Sigmoid colon (tissue), 7 donors: ENCODE results near the gene SIDT1. TPM values are rescaled to one million over a fixed set of nuclear protein-coding genes. Genes with fewer than 3 reads are reported as not detected.

Source experiments
- DNase-seq: peaks from one replicate; pipeline ENCODE4 v3.0.0-alpha.2; 2019
- H3K27ac ChIP-seq, 4 donors: fragments of 200-600 bp; sonication (generic); one replicate each; pipeline ENCODE4 v1.5.1; 2016 to 2019; ENCODE audit warnings: mild to moderate bottlenecking in 1 of 4
- H3K27me3 ChIP-seq, 3 donors: fragments of 200-600 bp; sonication (generic); one replicate each; pipeline ENCODE4 v1.5.1; 2019; ENCODE audit warnings: mild to moderate bottlenecking in 1 of 3
- H3K36me3 ChIP-seq, 4 donors: fragments of 200-600 bp; sonication (generic); one replicate each; pipeline ENCODE4 v1.5.1; 2016 to 2019
- H3K4me1 ChIP-seq, 4 donors: fragments of 200-600 bp; sonication (generic); one replicate each; pipeline ENCODE4 v1.5.1; 2017 to 2019
- H3K4me3 ChIP-seq, 4 donors: fragments of 200-600 bp; sonication (generic); one replicate each; pipeline ENCODE4 v1.5.1; 2017 to 2019; ENCODE audit warnings: mild to moderate bottlenecking in 2 of 4, moderate library complexity in 1 of 4
- H3K9me3 ChIP-seq, 4 donors: fragments of 200-600 bp in 3 of 4; sonication (generic) in 3 of 4; one replicate each; pipeline versions ENCODE4 v1.5.1 to v1.6.1; 2013 to 2019
- CTCF ChIP-seq, 4 experiments: fragments of 450-650 bp in 3 of 4; fragments of 200-600 bp in 1 of 4; IDR thresholded peaks; one replicate each; pipeline ENCODE4 v1.5.1; 2016 to 2019; ENCODE audit warnings: antibody characterized with exemption in 4 of 4, mild to moderate bottlenecking in 3 of 4, moderate library complexity in 2 of 4
- EP300 ChIP-seq, 4 donors: sonication (generic); formaldehyde crosslinking; IDR thresholded peaks; one replicate each; pipeline ENCODE4 v1.6.1; 2017; ENCODE audit warnings: antibody characterized with exemption in 4 of 4
- POLR2A ChIP-seq, 2 donors: fragments of 450-650 bp; IDR thresholded peaks; one replicate each; pipeline ENCODE4 v1.6.1; 2016; ENCODE audit warnings: antibody characterized with exemption in 2 of 2, mild to moderate bottlenecking in 2 of 2, moderate library complexity in 2 of 2
- POLR2AphosphoS5 ChIP-seq, 4 donors: sonication (generic); formaldehyde crosslinking; IDR thresholded peaks; one replicate each; pipeline ENCODE4 v1.6.1; 2017; ENCODE audit warnings: antibody characterized with exemption in 4 of 4
- WGBS, 2 donors: extraction: QIAGEN DNeasy Blood & Tissue Kit; methylation state at CpG; one replicate each; pipeline ENCODE4 v1.1.7; 2013; 5-methylcytosine and 5-hydroxymethylcytosine counted together
- intact Hi-C: fragments of 100-400 bp; cut with DNase I; formaldehyde crosslinking; loops from one replicate; pipeline ENCODE4 v1.15.1; 2023
- polyA plus RNA-seq, 3 donors: library from polyadenylated mRNA; stranded (reverse); fragments of 200-250 nt; gene quantifications; one replicate each; pipeline ENCODE4 v1.2.3, GENCODE V29; 2013
- total RNA-seq, 4 donors: library from RNA; depleted of rRNA; stranded (reverse); fragments of >200 nt; gene quantifications; one replicate each; pipeline ENCODE4 v1.1.0, GENCODE V29; 2016
- donor health status: healthy with polysubstance abuse.
- donor health status: Bipolar disorder and iron deficiency.
- donor health status: healthy.

SIDT1 gene
- total and polyA plus RNA-seq, 7 donors = 0.49 to 16.7 (median 1.4) TPM

GRCh38 chr3:113575206-113575605 lies 42.9 kb downstream of the SIDT1 start:
- H3K27ac ChIP-seq = no peak overlapping the region
- no peaks in the 10 kb centered on the region for H3K4me1 ChIP-seq
- 25 to 51% methylated on average over 4 of the region's 4 CpGs for WGBS, 2 donors
- no peaks in the 10 kb centered on the region for H3K27me3 ChIP-seq
- no peak overlapping the region for H3K4me3 ChIP-seq
- H3K9me3 ChIP-seq = no peaks in the 10 kb centered on the region
- DNase-seq = no peak
- H3K36me3 ChIP-seq = no peaks in the 10 kb centered on the region
- TF ChIP-seq POLR2AphosphoS5 (IDR thresholded peaks at IDR 0.05) (no peak), CTCF (IDR thresholded peaks at IDR 0.05) (no peak), EP300 (IDR thresholded peaks at IDR 0.05) (no peak), POLR2A (IDR thresholded peaks at IDR 0.05) (no peak)
- intact Hi-C loops = loop anchor here (5.0 kb wide), 3 partner anchors 52 to 523 kb away; no protein-coding TSS in a partner anchor

GRCh38 chr3:113585228-113585627 lies 52.9 kb downstream of the SIDT1 start:
- Histone ChIP-seq H3K27ac (no peak overlapping the region), H3K4me1 (no peaks in the 10 kb centered on the region), H3K9me3 (no peaks in the 10 kb centered on the region), H3K36me3 (no peaks in the 10 kb centered on the region), H3K4me3 (no peak overlapping the region), H3K27me3 (no peaks in the 10 kb centered on the region)
- TF ChIP-seq POLR2AphosphoS5 (IDR thresholded peaks at IDR 0.05) = no peak
- no peak for TF ChIP-seq POLR2A (IDR thresholded peaks at IDR 0.05)
- no peak for TF ChIP-seq CTCF (IDR thresholded peaks at IDR 0.05)
- TF ChIP-seq EP300 (IDR thresholded peaks at IDR 0.05) = no peak
- no peak for DNase-seq
- intact Hi-C loops = no loop called here
- WGBS, 2 donors = 34 to 92% methylated on average over 1 of the region's 1 CpG

GRCh38 chr3:113585720-113586119 lies 53.4 kb downstream of the SIDT1 start:
- Histone ChIP-seq H3K4me1 (no peaks in the 10 kb centered on the region), H3K4me3 (no peak overlapping the region), H3K36me3 (no peaks in the 10 kb centered on the region), H3K9me3 (no peaks in the 10 kb centered on the region), H3K27me3 (no peaks in the 10 kb centered on the region), H3K27ac (no peak overlapping the region)
- whole genome bisulfite sequencing, 2 donors = 93 to 95% methylated on average over 3 of the region's 3 CpGs
- intact Hi-C loops = no loop called here
- TF ChIP-seq EP300 (IDR thresholded peaks at IDR 0.05) = no peak
- no peak for DNase-seq

GRCh38 chr3:113588806-113589205 lies 56.5 kb downstream of the SIDT1 start:
- H3K36me3 ChIP-seq = no peaks in the 10 kb centered on the region
- no peaks in the 10 kb centered on the region for H3K9me3 ChIP-seq
- H3K27me3 ChIP-seq = no peaks in the 10 kb centered on the region
- intact Hi-C loops = no loop called here
- no peak for TF ChIP-seq CTCF (IDR thresholded peaks at IDR 0.05)
- no peak for TF ChIP-seq POLR2A (IDR thresholded peaks at IDR 0.05)
- TF ChIP-seq POLR2AphosphoS5 (IDR thresholded peaks at IDR 0.05) = no peak
- no peak for TF ChIP-seq EP300 (IDR thresholded peaks at IDR 0.05)
- 93 to 94% methylated on average over 2 of the region's 2 CpGs for WGBS, 2 donors
- H3K4me1 ChIP-seq = no peaks in the 10 kb centered on the region
- DNase-seq = no peak
- H3K27ac ChIP-seq = no peak overlapping the region
- no peak overlapping the region for H3K4me3 ChIP-seq

GRCh38 chr3:113589971-113590370 lies 57.6 kb downstream of the SIDT1 start:
- intact Hi-C loops = no loop called here

More at GRCh38 chr3:113589971-113590370, 57.6 kb downstream of the SIDT1 start:
- H3K27ac ChIP-seq = no peak overlapping the region
- H3K4me1 ChIP-seq = peaks cover 0 to 6% (median 0%) of the 10 kb centered on the region in 4 donors
- DNase-seq = no peak
- no peaks in the 10 kb centered on the region for H3K9me3 ChIP-seq
- WGBS, 2 donors = 56 to 70% methylated on average over 1 of the region's 1 CpG
- no peaks in the 10 kb centered on the region for H3K36me3 ChIP-seq
- TF ChIP-seq EP300 (IDR thresholded peaks at IDR 0.05) (no peak), CTCF (IDR thresholded peaks at IDR 0.05) (no peak), POLR2AphosphoS5 (IDR thresholded peaks at IDR 0.05) (no peak), POLR2A (IDR thresholded peaks at IDR 0.05) (no peak)
- H3K27me3 ChIP-seq = no peaks in the 10 kb centered on the region
- no peak overlapping the region for H3K4me3 ChIP-seq
